UCSD-AML1 (cell line): ENCODE measurements around the gene UFL1.

Experiments
- DNase-seq: peaks from one replicate; lab custom pipeline; 2025; ENCODE audit not compliant: unreplicated experiment; lab: John Stamatoyannopoulos, UW

Gene UFL1

GRCh38 chr6:96571551-96571950, 49.9 kb downstream of the UFL1 start:
- no peak for DNase-seq

GRCh38 chr6:96575359-96575758, 53.8 kb downstream of the UFL1 start:
- no peak for DNase-seq

- no peak for DNase-seq
Observed at GRCh38 chr6:96576221-96576620, 54.6 kb downstream of the UFL1 start.

GRCh38 chr6:96582021-96582420, 60.4 kb downstream of the UFL1 start:
- no peak for DNase-seq

- DNase-seq: no peak
Observed at GRCh38 chr6:96582436-96582835, 60.8 kb downstream of the UFL1 start.

GRCh38 chr6:96604420-96604819, 82.8 kb downstream of the UFL1 start:
- no peak for DNase-seq
